Tibial nerve (tissue), 4 donors: ENCODE results near the gene INF2.

Experiments
- EP300 ChIP-seq, 2 donors: sonication (generic); formaldehyde crosslinking; IDR thresholded peaks; one replicate each; pipeline ENCODE4 v1.6.1; 2017; ENCODE audit warnings: antibody characterized with exemption in 2 of 2, mild to moderate bottlenecking in 1 of 2
- POLR2A ChIP-seq, 2 donors: fragments of 450-650 bp; IDR thresholded peaks; one replicate each; pipeline ENCODE4 v1.6.1; 2017; ENCODE audit warnings: antibody characterized with exemption in 2 of 2, mild to moderate bottlenecking in 2 of 2, moderate library complexity in 2 of 2
- TF ChIP-seq, protein P1 (sequence below), 5 experiments: fragments of 200-600 bp in 3 of 5; fragments of 450-650 bp in 2 of 5; sonication (generic) in 3 of 5; IDR thresholded peaks; one replicate each; pipeline ENCODE4 v1.5.1; 2016 to 2019; ENCODE audit warnings: antibody characterized with exemption in 5 of 5, mild to moderate bottlenecking in 3 of 5, moderate library complexity in 2 of 5

- TF ChIP-seq POLR2A (IDR thresholded peaks at IDR 0.05) (no peak), EP300 (IDR thresholded peaks at IDR 0.05) (no peak)
- TF ChIP-seq, protein P1, sequence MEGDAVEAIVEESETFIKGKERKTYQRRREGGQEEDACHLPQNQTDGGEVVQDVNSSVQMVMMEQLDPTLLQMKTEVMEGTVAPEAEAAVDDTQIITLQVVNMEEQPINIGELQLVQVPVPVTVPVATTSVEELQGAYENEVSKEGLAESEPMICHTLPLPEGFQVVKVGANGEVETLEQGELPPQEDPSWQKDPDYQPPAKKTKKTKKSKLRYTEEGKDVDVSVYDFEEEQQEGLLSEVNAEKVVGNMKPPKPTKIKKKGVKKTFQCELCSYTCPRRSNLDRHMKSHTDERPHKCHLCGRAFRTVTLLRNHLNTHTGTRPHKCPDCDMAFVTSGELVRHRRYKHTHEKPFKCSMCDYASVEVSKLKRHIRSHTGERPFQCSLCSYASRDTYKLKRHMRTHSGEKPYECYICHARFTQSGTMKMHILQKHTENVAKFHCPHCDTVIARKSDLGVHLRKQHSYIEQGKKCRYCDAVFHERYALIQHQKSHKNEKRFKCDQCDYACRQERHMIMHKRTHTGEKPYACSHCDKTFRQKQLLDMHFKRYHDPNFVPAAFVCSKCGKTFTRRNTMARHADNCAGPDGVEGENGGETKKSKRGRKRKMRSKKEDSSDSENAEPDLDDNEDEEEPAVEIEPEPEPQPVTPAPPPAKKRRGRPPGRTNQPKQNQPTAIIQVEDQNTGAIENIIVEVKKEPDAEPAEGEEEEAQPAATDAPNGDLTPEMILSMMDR (IDR thresholded peaks at IDR 0.05) = no peak
Observed at GRCh38 chr14:104751539-104752422, 62.4 kb downstream of the INF2 start.
